GM12801 (cell line): ENCODE data around the gene DOHH.

ENCODE experiments used
- TF ChIP-seq, protein P1 (sequence below): IDR thresholded peaks from one replicate; pipeline ENCODE4 v1.5.1; 2011; ENCODE audit warnings: control low read depth; ENCODE audit not compliant: insufficient read length; ENCODE audit errors: extremely low read depth

Gene DOHH

DNA sequence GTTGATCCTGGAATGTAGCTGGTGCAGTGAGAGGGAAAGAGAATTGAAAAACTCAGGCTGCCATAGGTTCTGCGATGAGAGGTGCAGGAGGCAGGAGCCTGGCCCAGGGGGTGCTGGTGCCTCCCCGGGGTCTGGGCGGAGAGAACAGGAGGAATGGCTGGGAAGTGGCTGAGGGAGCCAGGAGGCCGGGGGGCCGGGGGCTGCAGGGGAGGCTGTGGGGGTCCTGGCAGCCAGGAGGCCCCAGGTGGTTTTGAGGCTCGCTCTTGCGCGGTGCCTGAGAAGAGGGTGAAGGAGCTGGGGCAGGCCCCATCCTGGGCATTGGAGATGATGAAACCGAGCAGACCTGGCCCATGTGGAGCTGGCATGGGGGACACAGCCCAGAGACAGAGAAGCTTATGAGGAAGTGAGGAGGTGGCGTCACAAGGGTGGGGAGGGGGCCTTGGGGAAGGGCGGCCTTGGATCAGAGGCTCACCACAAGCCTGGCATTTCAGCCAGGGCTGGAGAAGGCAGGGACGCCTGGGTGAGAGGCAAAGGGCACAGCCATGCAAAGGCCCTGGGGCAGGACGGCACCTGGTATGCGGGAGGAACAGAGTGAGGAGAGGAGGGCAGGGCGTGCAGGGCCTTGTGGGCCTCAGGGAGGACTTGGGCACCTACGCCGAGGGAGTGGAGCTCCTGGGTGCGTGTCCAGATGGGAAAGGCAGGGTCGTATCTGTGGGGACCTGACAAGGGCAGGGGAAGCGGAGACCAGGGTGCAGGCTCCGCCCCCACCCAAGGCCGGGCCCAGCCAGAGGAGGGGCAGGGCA is 37.2 kb upstream of the DOHH start:
- TF ChIP-seq, protein P1, sequence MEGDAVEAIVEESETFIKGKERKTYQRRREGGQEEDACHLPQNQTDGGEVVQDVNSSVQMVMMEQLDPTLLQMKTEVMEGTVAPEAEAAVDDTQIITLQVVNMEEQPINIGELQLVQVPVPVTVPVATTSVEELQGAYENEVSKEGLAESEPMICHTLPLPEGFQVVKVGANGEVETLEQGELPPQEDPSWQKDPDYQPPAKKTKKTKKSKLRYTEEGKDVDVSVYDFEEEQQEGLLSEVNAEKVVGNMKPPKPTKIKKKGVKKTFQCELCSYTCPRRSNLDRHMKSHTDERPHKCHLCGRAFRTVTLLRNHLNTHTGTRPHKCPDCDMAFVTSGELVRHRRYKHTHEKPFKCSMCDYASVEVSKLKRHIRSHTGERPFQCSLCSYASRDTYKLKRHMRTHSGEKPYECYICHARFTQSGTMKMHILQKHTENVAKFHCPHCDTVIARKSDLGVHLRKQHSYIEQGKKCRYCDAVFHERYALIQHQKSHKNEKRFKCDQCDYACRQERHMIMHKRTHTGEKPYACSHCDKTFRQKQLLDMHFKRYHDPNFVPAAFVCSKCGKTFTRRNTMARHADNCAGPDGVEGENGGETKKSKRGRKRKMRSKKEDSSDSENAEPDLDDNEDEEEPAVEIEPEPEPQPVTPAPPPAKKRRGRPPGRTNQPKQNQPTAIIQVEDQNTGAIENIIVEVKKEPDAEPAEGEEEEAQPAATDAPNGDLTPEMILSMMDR = no peak

GRCh38 chr19:3537101-3537437 is 36.6 kb upstream of the DOHH start:
- TF ChIP-seq, protein P1 = no peak

DNA sequence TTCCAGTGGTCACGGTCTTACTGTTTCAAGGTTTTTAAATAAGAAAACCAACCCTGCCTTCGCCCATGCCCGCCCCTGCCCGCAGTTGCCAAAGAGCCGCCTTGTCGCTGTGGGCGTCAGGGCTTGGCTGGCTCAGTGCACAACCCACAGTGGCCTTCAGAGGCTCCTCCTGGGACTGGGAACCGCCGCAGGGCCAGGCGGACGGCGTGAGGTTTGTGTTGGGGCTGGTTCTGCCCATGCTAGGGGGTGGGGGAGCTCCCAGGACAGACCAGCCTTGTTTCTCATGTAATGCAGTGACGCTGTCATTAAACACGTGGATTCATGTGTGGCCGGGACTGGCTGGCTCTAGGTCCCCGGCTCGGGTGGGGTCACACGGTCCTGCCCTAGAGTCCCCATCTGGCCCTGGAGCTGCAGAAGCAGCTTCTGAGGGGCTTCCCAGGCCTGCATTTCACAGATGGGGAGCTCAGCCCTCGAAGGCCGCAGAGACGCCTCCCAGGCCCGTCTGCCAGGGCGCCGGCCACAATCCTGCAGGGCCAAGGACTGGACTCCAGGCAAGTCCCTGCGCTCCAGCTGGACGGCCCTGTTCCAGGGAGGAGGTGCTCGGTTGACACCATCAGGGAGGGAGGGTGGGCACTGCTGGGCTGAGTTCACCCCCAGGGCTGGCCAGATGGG is 36.1 kb upstream of the DOHH start:
- TF ChIP-seq, protein P1 = no peak

DNA sequence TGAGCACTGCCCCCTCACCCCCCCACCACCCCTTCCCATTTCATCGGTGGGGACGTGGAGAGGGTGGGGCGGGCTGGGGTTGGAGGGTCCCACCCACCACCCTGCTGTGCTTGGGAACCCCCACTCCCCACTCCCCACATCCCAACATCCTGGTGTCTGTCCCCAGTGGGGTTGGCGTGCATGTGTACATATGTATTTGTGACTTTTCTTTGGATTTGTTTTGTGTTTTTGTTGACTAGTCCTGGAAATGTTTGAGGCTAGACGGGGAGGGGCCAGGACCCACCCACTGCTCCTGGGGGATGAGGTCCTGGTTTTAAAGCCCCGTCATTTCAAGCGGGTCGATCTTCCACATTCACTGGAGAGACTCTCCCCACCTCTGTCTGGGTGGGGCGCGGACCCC is 35.5 kb upstream of the DOHH start:
- TF ChIP-seq, protein P1 = no peak

GRCh38 chr19:3535563-3535965 is 35.1 kb upstream of the DOHH start:
- TF ChIP-seq, protein P1 = no peak

GRCh38 chr19:3535235-3535535 is 34.7 kb upstream of the DOHH start:
- TF ChIP-seq, protein P1 = no peak

DNA sequence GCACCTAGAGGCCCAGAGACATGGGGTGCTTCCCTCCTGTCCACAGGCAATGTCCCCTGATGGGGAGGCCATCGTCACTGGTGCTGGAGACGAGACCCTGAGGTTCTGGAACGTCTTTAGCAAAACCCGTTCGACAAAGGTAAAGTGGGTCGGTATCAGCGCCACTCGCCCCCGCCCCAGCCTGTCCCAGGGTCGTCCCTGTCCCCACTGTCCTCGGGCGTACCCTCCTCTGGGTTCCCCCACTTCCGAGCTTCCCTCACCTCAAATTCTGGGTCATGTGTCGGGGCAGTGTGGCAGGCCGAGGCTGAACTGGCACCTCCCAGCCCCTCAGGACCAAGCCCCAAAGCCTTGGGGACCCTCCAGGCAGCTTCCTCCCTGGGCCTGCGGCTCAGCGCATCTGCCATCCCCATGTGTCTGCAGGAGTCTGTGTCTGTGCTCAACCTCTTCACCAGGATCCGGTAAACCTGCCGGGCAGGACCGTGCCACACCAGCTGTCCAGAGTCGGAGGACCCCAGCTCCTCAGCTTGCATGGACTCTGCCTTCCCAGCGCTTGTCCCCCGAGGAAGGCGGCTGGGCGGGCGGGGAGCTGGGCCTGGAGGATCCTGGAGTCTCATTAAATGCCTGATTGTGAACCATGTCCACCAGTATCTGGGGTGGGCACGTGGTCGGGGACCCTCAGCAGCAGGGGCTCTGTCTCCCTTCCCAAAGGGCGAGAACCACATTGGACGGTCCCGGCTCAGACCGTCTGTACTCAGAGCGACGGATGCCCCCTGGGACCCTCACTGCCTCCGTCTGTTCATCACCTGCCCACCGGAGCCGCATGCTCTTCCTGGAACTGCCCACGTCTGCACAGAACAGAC is 34.1 kb upstream of the DOHH start:
- TF ChIP-seq, protein P1 = no peak
